GM18499 (cell line): ENCODE results near the gene KRTAP29-1.
"Not testable (repeated sequence)": the region's sequence is repeated elsewhere in the genome, so short reads cannot be mapped to it uniquely, and the experiment has no call there.

Source experiments
- ATAC-seq: cut with Tn5 transposase; IDR thresholded peaks from one replicate; pipeline ENCODE4 v1.9.1; 2021; ENCODE audit warnings: moderate number of reproducible peaks; ENCODE audit not compliant: insufficient read depth, unreplicated experiment

Gene KRTAP29-1

DNA sequence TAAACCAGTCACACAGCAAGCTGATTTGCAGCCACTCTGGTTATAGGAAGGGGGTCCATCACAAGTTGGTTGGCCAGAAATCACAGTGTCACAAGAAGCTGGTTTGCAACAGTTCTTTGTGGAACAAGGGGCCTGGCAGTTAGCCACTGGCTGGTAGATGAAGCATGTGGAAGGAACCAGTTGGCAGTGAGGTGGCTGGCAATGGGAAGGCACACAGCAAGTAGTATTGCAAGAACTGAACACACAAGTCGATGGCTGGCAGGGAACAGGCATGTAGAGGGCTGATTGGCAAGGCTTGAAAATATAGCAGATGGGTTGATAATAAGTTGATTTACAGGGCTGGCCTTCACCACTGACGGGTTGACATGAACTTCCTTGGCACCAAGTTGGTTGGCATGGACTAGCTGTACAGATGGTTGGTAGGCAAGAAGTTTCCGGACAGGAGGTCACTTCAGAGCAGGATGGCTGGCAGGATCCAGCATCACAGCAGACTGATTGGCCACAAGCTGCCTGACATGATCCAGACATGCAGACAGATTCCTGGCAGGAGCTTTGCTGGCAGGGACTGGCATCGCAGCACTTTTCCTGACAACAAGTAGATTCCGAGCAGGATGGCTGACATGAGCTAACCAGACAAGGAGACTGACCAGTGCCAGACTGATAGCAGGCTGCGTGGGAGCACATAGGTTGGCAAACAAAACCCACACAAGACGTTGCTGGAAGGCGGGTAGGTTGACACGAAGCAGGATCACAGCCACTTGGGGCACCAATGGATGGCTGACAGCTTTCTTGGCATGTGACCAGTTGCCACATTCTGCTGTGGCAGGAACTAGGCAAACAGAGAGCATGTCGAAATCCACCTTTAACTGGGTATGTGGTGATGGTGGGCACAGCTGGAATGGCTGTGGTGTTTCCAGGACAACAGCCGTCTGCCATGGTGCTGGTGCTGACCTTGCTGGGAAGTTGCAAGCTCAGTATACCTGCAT, at the start of gene KRTAP29-1:
TSS of gene KRTAP29-1 (minus strand) at position 936 of the 986 bp plus-strand sequence. CDS start at position 936, 0 bp downstream.
- ATAC-seq = no peak

GRCh38 chr17:41351177-41351576, 48.5 kb upstream of the KRTAP29-1 start:
- ATAC-seq = no peak

DNA sequence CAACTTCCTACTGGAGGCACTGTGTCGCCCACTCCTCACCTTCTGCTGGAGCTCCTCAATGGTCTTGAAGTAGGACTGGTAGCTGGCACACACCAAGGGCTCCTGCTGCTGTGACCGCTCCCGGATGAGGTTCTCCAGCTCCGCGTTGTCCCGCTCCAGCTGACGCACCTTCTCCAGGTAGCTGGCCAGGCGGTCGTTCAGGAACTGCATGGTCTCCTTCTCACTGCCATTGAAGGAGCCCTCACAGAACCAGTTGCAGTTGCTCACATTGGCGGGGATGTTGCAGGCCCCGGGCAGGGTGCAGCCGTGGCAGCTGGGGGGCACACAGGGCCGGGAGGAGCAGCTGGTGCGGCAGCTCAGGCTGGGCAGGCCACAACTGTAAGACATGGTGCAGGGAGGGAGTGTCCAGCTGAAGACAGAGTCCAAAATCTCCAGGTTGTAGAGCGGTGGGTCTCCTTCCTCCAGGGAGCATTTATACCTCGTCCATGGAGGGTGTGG, 47.8 kb upstream of the KRTAP29-1 start, which contains the start of gene KRT33A:
TSS of gene KRT33A (minus strand) at position 448 of the 498 bp plus-strand sequence. CDS start at position 387, 61 bp downstream.
- ATAC-seq = not testable (repeated sequence)

DNA sequence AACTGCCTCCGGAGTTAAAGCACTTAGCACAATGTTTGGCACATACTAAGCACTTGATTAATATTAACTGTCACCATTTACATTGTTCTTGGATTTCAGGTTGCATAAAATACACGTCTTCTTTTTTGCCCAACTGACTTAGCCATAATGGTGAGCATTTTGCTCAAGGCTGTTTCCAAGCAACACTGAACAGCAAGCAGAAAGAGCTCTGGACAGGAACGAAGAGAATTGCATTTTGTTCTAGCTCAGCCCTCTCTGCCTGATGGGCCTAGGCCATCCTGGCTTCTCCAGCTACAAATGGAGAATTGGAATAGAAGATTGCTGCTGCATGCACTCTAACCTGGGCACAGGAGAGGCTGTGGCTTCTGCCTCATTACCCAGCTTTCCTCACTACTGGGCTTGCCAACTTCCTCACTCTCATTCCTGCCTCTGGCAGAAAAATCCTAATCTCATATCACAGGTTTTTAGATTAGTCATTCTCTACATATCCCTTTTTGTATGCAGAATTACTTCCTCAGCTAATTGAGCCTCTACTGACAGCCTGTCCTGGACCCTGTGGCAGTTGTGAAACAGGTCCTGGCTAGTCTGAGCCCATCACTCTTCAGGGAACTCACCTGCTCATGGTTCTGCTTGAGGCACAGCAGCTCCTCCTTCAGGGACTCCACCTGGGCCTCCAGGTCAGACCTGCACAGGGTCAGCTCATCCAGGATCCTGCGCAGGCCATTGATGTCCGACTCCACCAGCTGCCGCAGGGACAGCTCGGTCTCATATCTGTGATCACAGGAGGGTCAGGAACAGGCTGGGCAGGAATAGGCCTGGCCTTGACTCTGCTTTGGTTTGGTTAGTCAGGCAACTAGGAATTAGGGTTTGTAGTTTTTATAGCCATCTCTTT, 45.5 kb upstream of the KRTAP29-1 start:
- no peak for ATAC-seq

GRCh38 chr17:41346421-41346820, 43.8 kb upstream of the KRTAP29-1 start:
- ATAC-seq = not testable (repeated sequence)

- ATAC-seq = no peak
Measured at GRCh38 chr17:41345992-41346391, 43.3 kb upstream of the KRTAP29-1 start.

DNA sequence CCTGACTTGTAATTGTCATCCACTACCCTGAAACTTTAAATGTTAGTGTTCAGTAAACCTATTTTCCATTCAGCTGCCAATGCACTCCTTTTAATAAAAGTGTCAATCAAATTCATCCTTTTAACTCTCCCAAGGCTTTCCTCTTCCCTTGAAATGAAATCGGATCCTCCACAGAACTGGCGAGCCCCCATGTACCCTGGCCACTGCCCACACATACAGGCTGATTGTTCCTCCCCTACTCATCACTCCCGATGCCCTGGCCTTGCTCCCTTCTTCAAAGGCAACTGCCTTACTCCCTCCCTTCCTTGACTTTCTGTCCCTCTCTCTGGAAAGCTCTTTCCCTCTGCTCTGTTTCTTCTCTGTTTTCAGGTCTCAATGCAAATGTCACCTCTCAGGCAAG, 40.4 kb upstream of the KRTAP29-1 start:
- no peak for ATAC-seq

DNA sequence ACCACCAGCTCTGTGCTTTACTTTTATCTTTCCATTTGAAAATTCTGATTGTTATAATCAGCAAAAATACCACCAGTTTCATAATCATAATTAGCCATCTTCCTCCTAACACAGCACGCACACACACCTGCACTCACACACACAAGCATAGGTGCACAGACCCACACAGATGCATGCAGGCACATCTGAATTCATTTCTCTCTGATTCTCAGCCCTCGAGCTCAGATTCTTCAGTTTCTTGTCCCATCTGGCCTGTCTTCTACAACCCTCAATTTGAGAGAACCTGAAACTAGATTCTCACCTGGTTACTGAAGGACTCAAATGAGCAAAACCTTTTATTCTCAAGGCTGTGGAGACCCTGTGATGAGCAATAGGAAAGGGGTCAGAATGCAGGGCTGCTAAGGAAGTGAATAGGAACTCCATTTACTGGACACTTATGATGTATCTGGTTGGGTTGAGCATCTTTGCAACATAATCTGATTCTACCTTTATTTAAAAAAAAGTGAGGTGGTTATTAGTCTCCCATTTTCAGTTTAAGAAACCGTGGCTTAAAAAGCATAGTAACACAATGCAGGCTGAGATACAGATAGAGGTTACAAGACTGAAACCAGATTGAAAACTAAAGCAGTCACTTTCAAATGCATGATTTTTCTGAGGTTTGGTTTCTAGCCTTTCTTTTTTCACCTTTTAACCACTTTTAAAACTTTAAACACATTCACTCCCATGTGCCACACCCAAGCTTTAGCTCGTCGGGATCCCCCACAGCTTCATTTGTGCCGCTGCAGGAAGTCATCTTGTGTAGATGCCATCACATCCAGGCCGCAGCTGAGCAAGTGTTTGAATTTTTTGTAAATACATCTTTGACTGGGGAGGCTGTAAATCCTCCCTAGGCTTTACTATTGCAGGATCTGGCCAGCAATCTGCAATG, 38.5 kb upstream of the KRTAP29-1 start:
- no peak for ATAC-seq

DNA sequence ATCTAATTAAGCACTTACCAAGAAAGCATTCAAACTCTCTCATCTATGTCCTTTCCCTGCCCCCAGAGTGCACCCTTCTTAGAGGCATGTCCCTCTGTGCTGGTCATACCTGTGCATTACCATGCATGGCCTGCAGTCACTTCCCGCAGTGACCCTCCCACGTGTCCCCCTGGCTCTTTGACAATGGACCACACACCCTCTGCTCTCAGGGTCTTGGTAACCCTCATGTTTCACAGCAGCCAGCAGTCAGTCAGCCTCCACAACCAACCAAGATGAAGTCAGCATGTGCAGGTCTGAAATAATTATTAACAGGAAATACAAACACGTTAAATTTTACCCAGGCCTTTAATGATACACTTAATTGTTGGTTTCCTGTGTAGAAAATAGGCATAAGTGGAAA, 37.8 kb upstream of the KRTAP29-1 start:
- ATAC-seq = no peak

DNA sequence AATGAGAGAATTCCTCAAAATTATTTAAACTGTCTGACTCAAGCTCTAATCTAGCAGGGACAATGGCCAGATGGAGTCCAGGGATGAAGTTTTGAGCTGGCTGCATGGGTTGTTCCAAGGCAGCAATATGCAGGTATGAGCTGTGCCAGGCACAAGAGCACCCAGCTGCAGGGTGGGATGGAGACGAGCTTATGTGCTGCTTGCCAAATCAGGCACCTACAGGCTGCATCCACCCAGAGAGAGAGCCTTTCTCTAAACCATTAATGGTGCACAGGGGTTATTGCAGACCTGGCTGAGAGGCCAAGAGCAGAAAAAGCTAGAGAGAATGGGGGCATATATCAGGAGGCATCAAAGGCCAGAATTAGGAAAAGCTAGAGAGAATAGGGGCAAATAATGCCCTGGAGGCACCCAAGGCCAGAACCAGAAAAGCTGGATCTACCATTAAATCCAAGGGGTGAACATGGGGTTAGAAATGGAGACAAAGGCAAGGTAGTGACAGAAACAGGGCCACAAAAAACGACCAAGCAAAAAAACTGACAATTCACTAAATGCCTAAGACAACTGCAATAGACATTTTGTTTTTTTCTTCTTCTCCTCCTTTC, 37.0 kb upstream of the KRTAP29-1 start:
- ATAC-seq = no peak

DNA sequence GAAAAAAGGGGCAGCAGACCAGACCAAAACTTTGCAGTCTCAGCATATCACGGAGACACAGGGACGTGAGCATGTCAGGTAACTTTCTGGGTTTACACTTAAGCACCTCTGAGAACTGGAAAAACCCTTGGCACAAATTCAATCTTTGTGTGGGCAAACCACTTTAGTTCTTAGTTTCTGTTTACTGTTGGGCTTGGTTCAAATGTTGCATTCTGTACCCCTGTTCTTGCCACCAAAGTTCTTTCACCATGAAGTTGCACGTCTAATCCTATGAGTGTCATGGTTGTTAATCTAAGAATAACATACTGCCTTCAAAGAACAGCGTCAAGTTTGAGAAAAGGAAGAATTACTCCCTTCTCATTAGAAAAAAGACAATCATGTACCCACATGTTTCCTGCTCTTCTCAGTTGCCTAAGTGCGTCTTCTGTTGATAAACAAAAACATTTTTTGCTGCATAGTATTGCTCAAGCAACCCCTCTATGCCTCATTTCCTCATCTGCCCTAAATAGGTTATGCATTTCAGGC, 36.4 kb upstream of the KRTAP29-1 start:
- ATAC-seq = no peak

GRCh38 chr17:41335747-41336146, 33.1 kb upstream of the KRTAP29-1 start:
- no peak for ATAC-seq

- no peak for ATAC-seq
Measured at GRCh38 chr17:41334385-41335305, 32.0 kb upstream of the KRTAP29-1 start.

GRCh38 chr17:41333836-41334235, 31.2 kb upstream of the KRTAP29-1 start:
- ATAC-seq = no peak

DNA sequence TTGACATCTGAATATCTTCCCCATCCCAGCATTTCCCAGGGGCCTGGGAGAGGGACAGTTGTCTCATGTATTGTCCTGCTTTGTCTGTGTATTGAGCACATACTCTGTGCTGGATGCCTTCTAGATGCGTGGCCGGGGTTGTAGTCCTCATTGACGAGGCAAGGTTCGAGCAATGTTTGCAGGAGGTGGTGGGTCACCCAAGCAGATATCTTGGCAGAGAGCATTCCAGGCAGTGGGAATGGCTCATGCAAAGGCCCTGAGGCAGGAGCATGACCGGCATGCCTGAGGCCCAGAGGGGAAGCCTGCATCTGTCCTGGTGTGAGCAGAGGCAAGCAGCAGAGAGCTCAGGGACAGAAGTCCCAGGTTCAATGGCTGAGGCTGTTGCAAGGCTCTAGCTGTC, 30.4 kb upstream of the KRTAP29-1 start:
- no peak for ATAC-seq

GRCh38 chr17:41332239-41332638, 29.6 kb upstream of the KRTAP29-1 start:
- no peak for ATAC-seq

DNA sequence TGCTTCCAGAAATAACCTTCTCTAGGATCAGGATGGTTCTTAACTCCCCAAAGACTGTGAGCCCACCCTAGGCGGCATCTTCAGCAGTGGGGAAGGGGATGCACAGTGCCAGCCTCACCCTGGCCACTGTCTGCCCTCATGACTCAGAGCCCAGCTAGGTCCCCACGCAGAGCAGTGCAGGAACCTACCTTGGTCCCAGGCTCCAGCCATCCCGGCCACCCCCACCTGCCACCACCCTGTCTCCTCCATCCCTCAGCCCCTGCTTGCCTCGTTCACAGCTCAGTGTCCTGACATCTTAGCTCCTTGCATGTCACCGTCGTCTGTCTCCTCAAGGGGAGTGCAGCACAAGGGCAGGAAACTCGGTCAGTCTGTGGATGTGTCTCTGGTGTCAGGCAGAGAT, 29.0 kb upstream of the KRTAP29-1 start:
- no peak for ATAC-seq
